Ishikawa (cell line): ENCODE data around the gene KPTN.

Source experiments
- CREB1 ChIP-seq: IDR thresholded peaks from 2 replicates; pipeline ENCODE4 v1.6.1; 2012; ENCODE audit warnings: low read depth
- EP300 ChIP-seq: IDR thresholded peaks from 2 replicates; pipeline ENCODE4 v1.6.1; 2012; ENCODE audit warnings: borderline replicate concordance
- FOXM1 ChIP-seq: IDR thresholded peaks from 2 replicates; pipeline ENCODE4 v1.6.1; 2012; ENCODE audit warnings: low read depth, borderline replicate concordance
- NFIC ChIP-seq: IDR thresholded peaks from 2 replicates; pipeline ENCODE4 v1.6.1; 2012
- RAD21 ChIP-seq: IDR thresholded peaks from 2 replicates; pipeline ENCODE4 v1.6.1; 2012; ENCODE audit warnings: low read depth
- REST ChIP-seq: IDR thresholded peaks from 2 replicates; pipeline ENCODE4 v1.6.1; 2012; ENCODE audit warnings: low read depth, mild to moderate bottlenecking
- TEAD4 ChIP-seq: IDR thresholded peaks from 2 replicates; pipeline ENCODE4 v1.6.1; 2012
- USF1 ChIP-seq: IDR thresholded peaks from 2 replicates; pipeline ENCODE4 v1.6.1; 2012

GRCh38 chr19:47505506-47505905, 21.5 kb upstream of the KPTN start:
- no peak for TF ChIP-seq FOXM1
- TF ChIP-seq TEAD4: no peak
- no peak for TF ChIP-seq CREB1
- no peak for TF ChIP-seq NFIC
- no peak for TF ChIP-seq RAD21
- no peak for TF ChIP-seq EP300
- no peak for TF ChIP-seq USF1
- TF ChIP-seq REST: no peak
